ENCODE measurements around the gene INSYN2B. TPM values are rescaled to one million over a fixed set of nuclear protein-coding genes. Genes with fewer than 3 reads are reported as not detected.

Gene INSYN2B
- total and polyA plus RNA-seq, 7 experiments from 2014 or later: 0.08 to 0.12 TPM; not detected in 5

- H3K36me3 ChIP-seq (ENCODE audit: control insufficient read depth in 2 of 3, insufficient read depth in 3 of 3, low read length in 3 of 3): no peaks in the 10 kb centered on the region
- POLR2A ChIA-PET: no interaction called here
- Mint-ChIP-seq H3K4me3 (no peak overlapping the region), H3K27ac (peak overlapping the region in 1 of 9 donors; percentile 47), H3K9me3 (no peaks in the 10 kb centered on the region), H3K36me3 (peaks cover 0 to 36% (median 5%) of the 10 kb centered on the region in 5 donors), H3K27me3 (no peaks in the 10 kb centered on the region), H3K4me1 (peaks cover under 1 to 10% (median 6%) of the 10 kb centered on the region in 7 donors)
- DNase-seq: no peak
- ATAC-seq: no peak
- no peak overlapping the region for H3K4me3 ChIP-seq (ENCODE audit: low read length)
- H3K27ac ChIP-seq (ENCODE audit: low read depth, low read length): no peak overlapping the region
- no peaks in the 10 kb centered on the region for H3K9me3 ChIP-seq (ENCODE audit: control insufficient read depth in 2 of 3, low read length in 3 of 3)
- CTCF ChIA-PET: no interaction called here
- H3K4me1 ChIP-seq (ENCODE audit: control insufficient read depth in 2 of 2, insufficient read depth in 2 of 2, low read length in 2 of 2): no peaks in the 10 kb centered on the region
- intact Hi-C loops (cut with micrococcal nuclease): no loop called here
- H3K27me3 ChIP-seq (ENCODE audit: control insufficient read depth in 2 of 2, insufficient read depth in 2 of 2, low read length in 2 of 2): no peaks in the 10 kb centered on the region
These were observed 71.4 kb downstream of the INSYN2B start for GRCh38 chr5:169908864-169909263.

- Mint-ChIP-seq H3K27me3 (no peaks in the 10 kb centered on the region), H3K9me3 (no peaks in the 10 kb centered on the region), H3K36me3 (peaks cover 0 to 30% (median 2%) of the 10 kb centered on the region in 5 donors), H3K4me3 (no peak overlapping the region), H3K27ac (peak overlapping the region in 1 of 9 donors; percentile 5), H3K4me1 (peaks cover 0 to 10% (median 6%) of the 10 kb centered on the region in 7 donors)
- H3K4me1 ChIP-seq (ENCODE audit: control insufficient read depth in 2 of 2, insufficient read depth in 2 of 2, low read length in 2 of 2): no peaks in the 10 kb centered on the region
- H3K36me3 ChIP-seq (ENCODE audit: control insufficient read depth in 2 of 3, insufficient read depth in 3 of 3, low read length in 3 of 3): peaks cover 0 to 2% (median 0%) of the 10 kb centered on the region in 3 experiments
- CTCF ChIA-PET: interaction anchor here (0.7 kb wide), 1 partner anchor 9 kb away, joined by 3 read pairs; no protein-coding TSS in a partner anchor
- no peak overlapping the region for H3K27ac ChIP-seq (ENCODE audit: low read depth, low read length)
- intact Hi-C loops (cut with micrococcal nuclease): no loop called here
- no peaks in the 10 kb centered on the region for H3K27me3 ChIP-seq (ENCODE audit: control insufficient read depth in 2 of 2, insufficient read depth in 2 of 2, low read length in 2 of 2)
- no peaks in the 10 kb centered on the region for H3K9me3 ChIP-seq (ENCODE audit: control insufficient read depth in 2 of 3, low read length in 3 of 3)
- ATAC-seq (no peak), DNase-seq (no peak)
- POLR2A ChIA-PET: no interaction called here
- no peak overlapping the region for H3K4me3 ChIP-seq (ENCODE audit: low read length)
These were observed 73.3 kb downstream of the INSYN2B start for GRCh38 chr5:169906745-169907649.

GRCh38 chr5:169905017-169905416, 75.3 kb downstream of the INSYN2B start:
- no peak for ATAC-seq
- ChIA-PET CTCF (no interaction called here), POLR2A (no interaction called here)
- peaks cover 0 to 7% (median 0%) of the 10 kb centered on the region in 3 experiments for H3K36me3 ChIP-seq (ENCODE audit: control insufficient read depth in 2 of 3, insufficient read depth in 3 of 3, low read length in 3 of 3)
- intact Hi-C loops (cut with micrococcal nuclease): no loop called here
- H3K4me1 ChIP-seq (ENCODE audit: control insufficient read depth in 2 of 2, insufficient read depth in 2 of 2, low read length in 2 of 2): no peaks in the 10 kb centered on the region
- H3K27ac Mint-ChIP-seq: peak overlapping the region in 3 of 9 donors; percentile 10 to 53 (median 51)
- no peak for DNase-seq
- no peaks in the 10 kb centered on the region for H3K27me3 ChIP-seq (ENCODE audit: control insufficient read depth in 2 of 2, insufficient read depth in 2 of 2, low read length in 2 of 2)
- no peak overlapping the region for H3K4me3 Mint-ChIP-seq
- H3K36me3 Mint-ChIP-seq: peaks cover 6 to 37% (median 15%) of the 10 kb centered on the region in 5 donors
- no peak overlapping the region for H3K4me3 ChIP-seq (ENCODE audit: low read length)
- no peak overlapping the region for H3K27ac ChIP-seq (ENCODE audit: low read depth, low read length)
- no peaks in the 10 kb centered on the region for H3K9me3 ChIP-seq (ENCODE audit: control insufficient read depth in 2 of 3, low read length in 3 of 3)
- no peaks in the 10 kb centered on the region for H3K27me3 Mint-ChIP-seq
- H3K9me3 Mint-ChIP-seq: peaks cover 0 to 4% (median 0%) of the 10 kb centered on the region in 11 donors
- peaks cover 7 to 20% (median 17%) of the 10 kb centered on the region in 7 donors for H3K4me1 Mint-ChIP-seq

- no peak for DNase-seq
- Mint-ChIP-seq H3K4me1 (peaks cover 10 to 23% (median 19%) of the 10 kb centered on the region in 7 donors), H3K27ac (peak overlapping the region in 1 of 9 donors; percentile 10), H3K9me3 (peaks cover 0 to 4% (median 0%) of the 10 kb centered on the region in 11 donors), H3K4me3 (no peak overlapping the region), H3K27me3 (no peaks in the 10 kb centered on the region), H3K36me3 (peaks cover 6 to 36% (median 20%) of the 10 kb centered on the region in 5 donors)
- Histone ChIP-seq H3K27me3 (ENCODE audit: control insufficient read depth in 2 of 2, insufficient read depth in 2 of 2, low read length in 2 of 2) (no peaks in the 10 kb centered on the region), H3K4me3 (ENCODE audit: low read length) (no peak overlapping the region), H3K9me3 (ENCODE audit: control insufficient read depth in 2 of 3, low read length in 3 of 3) (no peaks in the 10 kb centered on the region), H3K4me1 (ENCODE audit: control insufficient read depth in 2 of 2, insufficient read depth in 2 of 2, low read length in 2 of 2) (no peaks in the 10 kb centered on the region), H3K36me3 (ENCODE audit: control insufficient read depth in 2 of 3, insufficient read depth in 3 of 3, low read length in 3 of 3) (peaks cover 0 to 9% (median 0%) of the 10 kb centered on the region in 3 experiments), H3K27ac (ENCODE audit: low read depth, low read length) (no peak overlapping the region)
- intact Hi-C loops (cut with micrococcal nuclease): no loop called here
- ATAC-seq: no peak
- ChIA-PET CTCF (no interaction called here), POLR2A (no interaction called here)
These were observed 75.8 kb downstream of the INSYN2B start for GRCh38 chr5:169904508-169904907.

GRCh38 chr5:169904059-169904458, 76.2 kb downstream of the INSYN2B start:
- ATAC-seq: no peak
- Histone ChIP-seq H3K27ac (ENCODE audit: low read depth, low read length) (no peak overlapping the region), H3K36me3 (ENCODE audit: control insufficient read depth in 2 of 3, insufficient read depth in 3 of 3, low read length in 3 of 3) (peaks cover 0 to 13% (median 0%) of the 10 kb centered on the region in 3 experiments), H3K4me1 (ENCODE audit: control insufficient read depth in 2 of 2, insufficient read depth in 2 of 2, low read length in 2 of 2) (no peaks in the 10 kb centered on the region), H3K27me3 (ENCODE audit: control insufficient read depth in 2 of 2, insufficient read depth in 2 of 2, low read length in 2 of 2) (no peaks in the 10 kb centered on the region), H3K9me3 (ENCODE audit: control insufficient read depth in 2 of 3, low read length in 3 of 3) (no peaks in the 10 kb centered on the region), H3K4me3 (ENCODE audit: low read length) (no peak overlapping the region)
- POLR2A ChIA-PET: no interaction called here
- DNase-seq: no peak
- H3K36me3 Mint-ChIP-seq: peaks cover 6 to 34% (median 25%) of the 10 kb centered on the region in 5 donors
- peaks cover 0 to 4% (median 0%) of the 10 kb centered on the region in 11 donors for H3K9me3 Mint-ChIP-seq
- no peak overlapping the region for H3K4me3 Mint-ChIP-seq
- peaks cover 13 to 25% (median 19%) of the 10 kb centered on the region in 7 donors for H3K4me1 Mint-ChIP-seq
- peak overlapping the region in 1 of 9 donors; percentile 10 for H3K27ac Mint-ChIP-seq
- intact Hi-C loops (cut with micrococcal nuclease): no loop called here
- CTCF ChIA-PET: no interaction called here
- H3K27me3 Mint-ChIP-seq: no peaks in the 10 kb centered on the region

- Histone ChIP-seq H3K27ac (ENCODE audit: low read depth, low read length) (no peak overlapping the region), H3K36me3 (ENCODE audit: control insufficient read depth in 2 of 3, insufficient read depth in 3 of 3, low read length in 3 of 3) (peaks cover 0 to 16% (median 0%) of the 10 kb centered on the region in 3 experiments), H3K27me3 (ENCODE audit: control insufficient read depth in 2 of 2, insufficient read depth in 2 of 2, low read length in 2 of 2) (no peaks in the 10 kb centered on the region), H3K4me1 (ENCODE audit: control insufficient read depth in 2 of 2, insufficient read depth in 2 of 2, low read length in 2 of 2) (no peaks in the 10 kb centered on the region), H3K4me3 (ENCODE audit: low read length) (no peak overlapping the region), H3K9me3 (ENCODE audit: control insufficient read depth in 2 of 3, low read length in 3 of 3) (no peaks in the 10 kb centered on the region)
- H3K36me3 Mint-ChIP-seq: peaks cover 11 to 39% (median 34%) of the 10 kb centered on the region in 5 donors
- CTCF ChIA-PET: no interaction called here
- POLR2A ChIA-PET: no interaction called here
- peak overlapping the region in 1 of 9 donors; percentile 62 for H3K27ac Mint-ChIP-seq
- intact Hi-C loops (cut with micrococcal nuclease): no loop called here
- ATAC-seq (no peak), DNase-seq (no peak)
- peaks cover 14 to 34% (median 20%) of the 10 kb centered on the region in 7 donors for H3K4me1 Mint-ChIP-seq
- no peak overlapping the region for H3K4me3 Mint-ChIP-seq
- H3K27me3 Mint-ChIP-seq: no peaks in the 10 kb centered on the region
- H3K9me3 Mint-ChIP-seq: peaks cover 0 to 4% (median 0%) of the 10 kb centered on the region in 11 donors
These were observed 78.4 kb downstream of the INSYN2B start for GRCh38 chr5:169901896-169902295.
